HEK293 (cell line): ENCODE data around the gene CLEC2D.

Source experiments
- CTCF ChIA-PET: fragments of 350-600 bp; formaldehyde crosslinking; extraction: SDS; loops from one replicate; lab custom pipeline; 2021; ENCODE audit warnings: antibody characterized with exemption; lab: Yijun Ruan, JAX
- POLR2A ChIA-PET: fragments of 300-600 bp; formaldehyde crosslinking; extraction: SDS; loops from one replicate; lab custom pipeline; 2020; ENCODE audit warnings: antibody characterized with exemption, inconsistent platforms; lab: Yijun Ruan, JAX
- H3K27ac ChIP-seq: fragments of 200-500 bp; sonication (Bioruptor generic); 2 replicates; pipeline ENCODE4 v1.5.1; 2014; ENCODE audit warnings: low read depth, low read length, control low read depth, inconsistent platforms; ENCODE audit errors: extremely low read depth
- H3K36me3 ChIP-seq, 2 experiments: fragments of 200-500 bp in 1 of 2; sonication (Bioruptor generic) in 1 of 2; 1 replicate in 1 of 2; 2 replicates in 1 of 2; pipeline ENCODE4 v1.5.1; 2014 to 2017; ENCODE audit warnings: inconsistent platforms in 2 of 2, low read length in 2 of 2; ENCODE audit not compliant: control insufficient read depth in 2 of 2, insufficient read depth in 1 of 2
- H3K4me1 ChIP-seq: fragments of 200-500 bp; sonication (Bioruptor generic); 2 replicates; pipeline ENCODE4 v1.5.1; 2014; ENCODE audit warnings: mild to moderate bottlenecking, low read length, inconsistent platforms; ENCODE audit not compliant: control insufficient read depth, insufficient read depth
- H3K4me3 ChIP-seq: 2 replicates; pipeline ENCODE4 v1.5.1; 2011; ENCODE audit warnings: low read depth, mild to moderate bottlenecking, control low read depth, low read length, moderate library complexity
- H3K9me3 ChIP-seq: fragments of 200-500 bp; sonication (Bioruptor generic); 2 replicates; pipeline ENCODE4 v1.5.1; 2014; ENCODE audit warnings: low read depth, low read length, inconsistent platforms; ENCODE audit not compliant: control insufficient read depth, insufficient read depth
- FEZF1 ChIP-seq: fragments of 450-650 bp; formaldehyde crosslinking; IDR thresholded peaks from 2 replicates; pipeline ENCODE4 v1.5.1; 2016; ENCODE audit warnings: missing biosample characterization, missing genetic modification characterization
- HOXD13 ChIP-seq: sonication (generic); formaldehyde crosslinking; IDR thresholded peaks from 2 replicates; pipeline ENCODE4 v1.8.0; 2022; ENCODE audit warnings: missing genetic modification reagents, borderline replicate concordance
- KLF10 ChIP-seq: fragments of 450-650 bp; IDR thresholded peaks from 2 replicates; pipeline ENCODE4 v1.5.1; 2018; ENCODE audit warnings: missing biosample characterization, mild to moderate bottlenecking, missing genetic modification characterization
- MEIS1 ChIP-seq: sonication (generic); formaldehyde crosslinking; IDR thresholded peaks from 2 replicates; pipeline ENCODE4 v1.8.1; 2022; ENCODE audit warnings: missing genetic modification reagents, mild to moderate bottlenecking, borderline replicate concordance
- RBAK ChIP-seq: fragments of 450-650 bp; formaldehyde crosslinking; IDR thresholded peaks from 2 replicates; pipeline ENCODE4 v1.5.1; 2016; ENCODE audit warnings: missing biosample characterization, missing genetic modification characterization
- SP7 ChIP-seq: fragments of 450-650 bp; formaldehyde crosslinking; IDR thresholded peaks from 2 replicates; pipeline ENCODE4 v1.5.1; 2016; ENCODE audit warnings: missing biosample characterization, missing genetic modification characterization
- TCF7L2 ChIP-seq: IDR thresholded peaks from 2 replicates; pipeline ENCODE4 v1.6.1; 2011; ENCODE audit warnings: low read depth, mild to moderate bottlenecking, inconsistent platforms, low read length, moderate library complexity, borderline replicate concordance
- WT1 ChIP-seq: fragments of 450-650 bp; formaldehyde crosslinking; IDR thresholded peaks from 2 replicates; pipeline ENCODE4 v1.5.1; 2016; ENCODE audit warnings: missing biosample characterization, missing genetic modification characterization
- ZFHX2 ChIP-seq: fragments of 450-650 bp; formaldehyde crosslinking; conservative IDR thresholded peaks from 2 replicates; pipeline ENCODE4 v1.5.1; 2016; ENCODE audit warnings: missing biosample characterization, missing genetic modification characterization
- ZFP69B ChIP-seq: fragments of 450-650 bp; formaldehyde crosslinking; IDR thresholded peaks from 2 replicates; pipeline ENCODE4 v1.5.1; 2016; ENCODE audit warnings: missing biosample characterization, missing genetic modification characterization
- ZNF138 ChIP-seq: fragments of 450-650 bp; formaldehyde crosslinking; IDR thresholded peaks from 2 replicates; pipeline ENCODE4 v1.5.1; 2016; ENCODE audit warnings: missing biosample characterization, missing genetic modification characterization, borderline replicate concordance
- ZNF169 ChIP-seq: fragments of 450-650 bp; formaldehyde crosslinking; IDR thresholded peaks from 2 replicates; pipeline ENCODE4 v1.5.1; 2016; ENCODE audit warnings: missing biosample characterization, missing genetic modification characterization
- ZNF18 ChIP-seq: fragments of 450-650 bp; formaldehyde crosslinking; IDR thresholded peaks from 2 replicates; pipeline ENCODE4 v1.5.1; 2016; ENCODE audit warnings: missing biosample characterization, missing genetic modification characterization
- ZNF266 ChIP-seq: fragments of 450-650 bp; formaldehyde crosslinking; IDR thresholded peaks from 2 replicates; pipeline ENCODE4 v1.5.1; 2016; ENCODE audit warnings: missing biosample characterization, missing genetic modification characterization, low read depth
- ZNF274 ChIP-seq, 2 experiments: fragments of 200-500 bp in 1 of 2; fragments of 450-650 bp in 1 of 2; sonication (Bioruptor generic) in 1 of 2; formaldehyde crosslinking in 1 of 2; IDR thresholded peaks; 2 replicates each; pipeline versions ENCODE4 v1.5.1 to v1.6.1; 2014 to 2016; ENCODE audit warnings: borderline replicate concordance in 1 of 2, inconsistent platforms in 1 of 2, low read length in 1 of 2, missing biosample characterization in 1 of 2, missing genetic modification characterization in 1 of 2
- ZNF350 ChIP-seq: fragments of 450-650 bp; formaldehyde crosslinking; IDR thresholded peaks from 2 replicates; pipeline ENCODE4 v1.5.0; 2017; ENCODE audit warnings: missing biosample characterization, mild to moderate bottlenecking, missing genetic modification characterization
- ZNF37A ChIP-seq: fragments of 450-650 bp; IDR thresholded peaks from 2 replicates; pipeline ENCODE4 v1.5.1; 2018; ENCODE audit warnings: missing biosample characterization, missing genetic modification characterization
- ZNF391 ChIP-seq: fragments of 450-650 bp; formaldehyde crosslinking; IDR thresholded peaks from 2 replicates; pipeline ENCODE4 v1.5.1; 2016; ENCODE audit warnings: low read depth, missing biosample characterization, missing genetic modification characterization, borderline replicate concordance
- ZNF629 ChIP-seq: fragments of 450-650 bp; formaldehyde crosslinking; IDR thresholded peaks from 2 replicates; pipeline ENCODE4 v1.5.1; 2017; ENCODE audit warnings: missing biosample characterization, missing genetic modification characterization
- ZNF654 ChIP-seq: fragments of 450-650 bp; formaldehyde crosslinking; IDR thresholded peaks from 2 replicates; pipeline ENCODE4 v1.5.1; 2016; ENCODE audit warnings: low read depth, missing biosample characterization, missing genetic modification characterization
- ZNF664 ChIP-seq: fragments of 450-650 bp; formaldehyde crosslinking; IDR thresholded peaks from 2 replicates; pipeline ENCODE4 v1.5.1; 2016; ENCODE audit warnings: missing biosample characterization, missing genetic modification characterization
- ZNF768 ChIP-seq: fragments of 450-650 bp; formaldehyde crosslinking; IDR thresholded peaks from 2 replicates; pipeline ENCODE4 v1.5.1; 2018; ENCODE audit warnings: missing biosample characterization, mild to moderate bottlenecking, missing genetic modification characterization
- TF ChIP-seq, protein P1 (sequence below): fragments of 450-650 bp; formaldehyde crosslinking; conservative IDR thresholded peaks from 2 replicates; pipeline ENCODE4 v1.5.1; 2016; ENCODE audit warnings: low read depth, missing biosample characterization, missing genetic modification characterization
- TF ChIP-seq, protein P2 (sequence below): fragments of 450-650 bp; formaldehyde crosslinking; IDR thresholded peaks from 2 replicates; pipeline ENCODE4 v1.5.1; 2016; ENCODE audit warnings: missing biosample characterization, missing genetic modification characterization
- TF ChIP-seq, protein P3 (sequence below): fragments of 450-650 bp; formaldehyde crosslinking; IDR thresholded peaks from 2 replicates; pipeline ENCODE4 v1.5.1; 2016; ENCODE audit warnings: missing biosample characterization, missing genetic modification characterization

Gene CLEC2D

DNA sequence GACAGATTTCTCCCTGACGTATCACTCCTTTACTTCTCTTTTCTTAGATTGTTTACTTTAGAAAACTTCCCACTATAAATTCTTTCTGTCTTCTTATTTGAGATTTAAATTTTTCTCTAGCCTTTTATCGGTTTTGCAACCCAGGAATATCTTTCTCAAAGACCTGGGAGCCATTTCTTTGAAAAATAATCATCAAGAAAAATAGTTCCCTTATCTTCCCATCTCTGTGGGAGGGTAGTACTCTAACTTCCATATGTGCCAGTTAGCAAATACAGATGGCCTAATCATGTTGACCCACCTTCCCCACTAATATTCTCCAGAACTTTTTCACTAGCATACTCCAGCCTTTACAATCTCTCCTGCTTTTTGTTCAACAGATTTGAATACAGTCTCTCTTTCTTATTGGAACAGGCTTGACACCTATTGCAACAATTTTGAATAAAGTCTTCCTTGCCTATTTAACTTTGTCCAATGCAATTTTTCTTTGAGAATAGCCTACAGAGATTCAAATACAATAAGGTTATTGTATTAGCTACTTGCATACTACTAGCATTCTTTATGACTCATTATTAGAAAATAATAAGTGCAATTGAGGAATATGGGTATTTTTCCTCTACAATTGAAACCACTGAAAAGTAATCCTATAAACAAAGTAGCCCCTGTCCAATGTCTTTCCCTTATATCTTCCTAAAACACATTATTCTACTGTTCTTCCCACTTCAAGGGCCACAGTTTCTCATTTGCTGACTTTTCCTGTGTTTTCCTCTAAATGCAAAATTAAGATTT is 34.4 kb upstream of the CLEC2D start (continued):
- TF ChIP-seq ZNF350 (no peak), ZNF664 (no peak), ZNF37A (tag by site-specific recombination) (no peak)

- POLR2A ChIA-PET, result no interaction called here
- H3K27ac ChIP-seq, result no peak overlapping the region
Measured at GRCh38 chr12:9636150-9636850, 33.2 kb upstream of the CLEC2D start.

DNA sequence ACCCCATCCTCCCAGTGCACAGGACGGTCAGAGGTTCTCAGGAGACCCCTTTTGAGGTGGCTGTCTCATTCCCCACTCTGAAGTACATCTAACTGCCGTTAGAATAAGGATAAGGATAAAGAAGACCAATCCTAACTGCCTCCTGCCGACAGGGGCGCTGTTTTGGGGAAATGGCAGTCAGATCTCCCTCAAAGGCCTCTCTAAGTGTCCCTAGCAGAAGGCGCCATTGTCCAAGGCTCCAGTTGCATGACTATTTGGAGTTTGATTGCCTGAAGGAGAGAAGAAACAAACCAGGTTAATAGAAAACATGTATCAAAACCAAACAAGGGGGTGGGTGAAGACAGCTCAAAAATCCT is 32.7 kb upstream of the CLEC2D start:
- POLR2A ChIA-PET, result no interaction called here
- no peak for TF ChIP-seq ZFHX2
- no peak for TF ChIP-seq ZNF266 (tag by site-specific recombination)
- TF ChIP-seq ZNF274 (IDR thresholded peaks at IDR 0.05; ENCODE audit: low read length), result no peak
- no peak for TF ChIP-seq ZNF274 (tag by site-specific recombination; IDR thresholded peaks at IDR 0.05; ENCODE audit: borderline replicate concordance)
- no peak for TF ChIP-seq WT1
- TF ChIP-seq HOXD13 (CRISPR knock-in tag), result no peak
- no peak for TF ChIP-seq KLF10 (tag by site-specific recombination)
- TF ChIP-seq, protein P1, sequence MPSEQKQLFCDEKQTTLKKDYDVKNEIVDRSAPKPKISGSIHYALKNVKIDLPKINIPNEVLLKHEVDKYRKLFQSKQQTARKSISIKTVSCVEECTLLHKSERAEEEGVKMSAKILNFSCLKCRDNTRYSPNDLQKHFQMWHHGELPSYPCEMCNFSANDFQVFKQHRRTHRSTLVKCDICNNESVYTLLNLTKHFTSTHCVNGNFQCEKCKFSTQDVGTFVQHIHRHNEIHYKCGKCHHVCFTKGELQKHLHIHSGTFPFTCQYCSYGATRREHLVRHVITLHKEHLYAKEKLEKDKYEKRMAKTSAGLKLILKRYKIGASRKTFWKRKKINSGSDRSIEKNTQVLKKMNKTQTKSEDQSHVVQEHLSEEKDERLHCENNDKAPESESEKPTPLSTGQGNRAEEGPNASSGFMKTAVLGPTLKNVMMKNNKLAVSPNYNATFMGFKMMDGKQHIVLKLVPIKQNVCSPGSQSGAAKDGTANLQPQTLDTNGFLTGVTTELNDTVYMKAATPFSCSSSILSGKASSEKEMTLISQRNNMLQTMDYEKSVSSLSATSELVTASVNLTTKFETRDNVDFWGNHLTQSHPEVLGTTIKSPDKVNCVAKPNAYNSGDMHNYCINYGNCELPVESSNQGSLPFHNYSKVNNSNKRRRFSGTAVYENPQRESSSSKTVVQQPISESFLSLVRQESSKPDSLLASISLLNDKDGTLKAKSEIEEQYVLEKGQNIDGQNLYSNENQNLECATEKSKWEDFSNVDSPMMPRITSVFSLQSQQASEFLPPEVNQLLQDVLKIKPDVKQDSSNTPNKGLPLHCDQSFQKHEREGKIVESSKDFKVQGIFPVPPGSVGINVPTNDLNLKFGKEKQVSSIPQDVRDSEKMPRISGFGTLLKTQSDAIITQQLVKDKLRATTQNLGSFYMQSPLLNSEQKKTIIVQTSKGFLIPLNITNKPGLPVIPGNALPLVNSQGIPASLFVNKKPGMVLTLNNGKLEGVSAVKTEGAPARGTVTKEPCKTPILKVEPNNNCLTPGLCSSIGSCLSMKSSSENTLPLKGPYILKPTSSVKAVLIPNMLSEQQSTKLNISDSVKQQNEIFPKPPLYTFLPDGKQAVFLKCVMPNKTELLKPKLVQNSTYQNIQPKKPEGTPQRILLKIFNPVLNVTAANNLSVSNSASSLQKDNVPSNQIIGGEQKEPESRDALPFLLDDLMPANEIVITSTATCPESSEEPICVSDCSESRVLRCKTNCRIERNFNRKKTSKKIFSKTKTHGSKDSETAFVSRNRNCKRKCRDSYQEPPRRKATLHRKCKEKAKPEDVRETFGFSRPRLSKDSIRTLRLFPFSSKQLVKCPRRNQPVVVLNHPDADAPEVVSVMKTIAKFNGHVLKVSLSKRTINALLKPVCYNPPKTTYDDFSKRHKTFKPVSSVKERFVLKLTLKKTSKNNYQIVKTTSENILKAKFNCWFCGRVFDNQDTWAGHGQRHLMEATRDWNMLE (tag by site-specific recombination), result no peak
- TF ChIP-seq ZNF169 (tag by site-specific recombination), result no peak
- TF ChIP-seq, protein P2, sequence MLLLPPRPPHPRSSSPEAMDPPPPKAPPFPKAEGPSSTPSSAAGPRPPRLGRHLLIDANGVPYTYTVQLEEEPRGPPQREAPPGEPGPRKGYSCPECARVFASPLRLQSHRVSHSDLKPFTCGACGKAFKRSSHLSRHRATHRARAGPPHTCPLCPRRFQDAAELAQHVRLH (tag by site-specific recombination), result no peak
- no peak for TF ChIP-seq ZNF629
- no peak for TF ChIP-seq MEIS1

More at GRCh38 chr12:9636150-9636850, 33.2 kb upstream of the CLEC2D start:
- Histone ChIP-seq H3K4me1 (no peaks in the 10 kb centered on the region), H3K4me3 (no peak overlapping the region), H3K36me3 (no peaks in the 10 kb centered on the region), H3K9me3 (no peaks in the 10 kb centered on the region)
- CTCF ChIA-PET, result interaction anchor here (0.6 to 8.7 kb wide), 3 partner anchors 67 to 876 kb away, joined by 3 to 87 read pairs (median 7); no protein-coding TSS in a partner anchor
- TF ChIP-seq FEZF1, result no peak
- TF ChIP-seq ZNF391, result no peak
- TF ChIP-seq ZNF768 (tag by site-specific recombination), result no peak
- TF ChIP-seq ZFP69B (tag by site-specific recombination), result no peak
- no peak for TF ChIP-seq ZNF654 (tag by site-specific recombination)
- no peak for TF ChIP-seq RBAK
- TF ChIP-seq, protein P3, sequence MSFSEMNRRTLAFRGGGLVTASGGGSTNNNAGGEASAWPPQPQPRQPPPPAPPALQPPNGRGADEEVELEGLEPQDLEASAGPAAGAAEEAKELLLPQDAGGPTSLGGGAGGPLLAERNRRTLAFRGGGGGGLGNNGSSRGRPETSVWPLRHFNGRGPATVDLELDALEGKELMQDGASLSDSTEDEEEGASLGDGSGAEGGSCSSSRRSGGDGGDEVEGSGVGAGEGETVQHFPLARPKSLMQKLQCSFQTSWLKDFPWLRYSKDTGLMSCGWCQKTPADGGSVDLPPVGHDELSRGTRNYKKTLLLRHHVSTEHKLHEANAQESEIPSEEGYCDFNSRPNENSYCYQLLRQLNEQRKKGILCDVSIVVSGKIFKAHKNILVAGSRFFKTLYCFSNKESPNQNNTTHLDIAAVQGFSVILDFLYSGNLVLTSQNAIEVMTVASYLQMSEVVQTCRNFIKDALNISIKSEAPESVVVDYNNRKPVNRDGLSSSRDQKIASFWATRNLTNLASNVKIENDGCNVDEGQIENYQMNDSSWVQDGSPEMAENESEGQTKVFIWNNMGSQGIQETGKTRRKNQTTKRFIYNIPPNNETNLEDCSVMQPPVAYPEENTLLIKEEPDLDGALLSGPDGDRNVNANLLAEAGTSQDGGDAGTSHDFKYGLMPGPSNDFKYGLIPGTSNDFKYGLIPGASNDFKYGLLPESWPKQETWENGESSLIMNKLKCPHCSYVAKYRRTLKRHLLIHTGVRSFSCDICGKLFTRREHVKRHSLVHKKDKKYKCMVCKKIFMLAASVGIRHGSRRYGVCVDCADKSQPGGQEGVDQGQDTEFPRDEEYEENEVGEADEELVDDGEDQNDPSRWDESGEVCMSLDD (tag by site-specific recombination), result no peak
- no peak for TF ChIP-seq ZNF18 (tag by site-specific recombination)
- no peak for TF ChIP-seq SP7
- TF ChIP-seq ZNF138, result no peak
- no peak for TF ChIP-seq TCF7L2
- TF ChIP-seq ZNF350, result no peak

More for the DNA sequence above, 32.7 kb upstream of the CLEC2D start:
- Histone ChIP-seq H3K27ac (no peak overlapping the region), H3K9me3 (no peaks in the 10 kb centered on the region), H3K4me1 (no peaks in the 10 kb centered on the region), H3K36me3 (no peaks in the 10 kb centered on the region), H3K4me3 (no peak overlapping the region)
- CTCF ChIA-PET, result interaction anchor here (8.7 kb wide), 1 partner anchor 73 kb away, joined by 87 read pairs; no protein-coding TSS in a partner anchor
